PFSK-1 (cell line): ENCODE results near the gene CXorf65. TPM values are rescaled to one million over a fixed set of nuclear protein-coding genes. Genes with fewer than 3 reads are reported as not detected.

Experiments
- FOXP2 ChIP-seq: optimal IDR thresholded peaks from 2 replicates; pipeline ENCODE3; 2011; ENCODE audit warnings: borderline replicate concordance, control low read depth, inconsistent platforms; ENCODE audit not compliant: insufficient read depth; ENCODE audit errors: extremely low read length, extremely low read depth
- POLR2AphosphoS5 ChIP-seq: IDR thresholded peaks from 2 replicates; pipeline ENCODE4 v1.6.1; 2012; ENCODE audit warnings: low read depth, mild to moderate bottlenecking, control low read depth, low read length, moderate library complexity
- SIN3A ChIP-seq: IDR thresholded peaks from 2 replicates; pipeline ENCODE4 v1.6.1; 2012; ENCODE audit warnings: mild to moderate bottlenecking, low read length, moderate library complexity, borderline replicate concordance; ENCODE audit not compliant: insufficient read depth
- TAF1 ChIP-seq: IDR thresholded peaks from 2 replicates; pipeline ENCODE4 v1.6.1; 2012; ENCODE audit warnings: low read length, control low read depth, borderline replicate concordance; ENCODE audit not compliant: insufficient read depth
- polyA plus RNA-seq: library from polyadenylated mRNA; unstranded; fragments of >200 nt; gene quantifications from one replicate; pipeline ENCODE4 v1.2.1, GENCODE V29; 2012; ENCODE audit warnings: low read depth, missing spikeins; ENCODE audit not compliant: insufficient read length
- TF ChIP-seq, protein P1 (sequence below), 2 experiments: IDR thresholded peaks; 2 replicates each; pipeline versions ENCODE4 v1.6.1 to v1.8.0; 2011 to 2012; ENCODE audit warnings: low read depth in 2 of 2, low read length in 2 of 2, control low read depth in 1 of 2, inconsistent platforms in 1 of 2, mild to moderate bottlenecking in 1 of 2, moderate library complexity in 1 of 2; ENCODE audit not compliant: insufficient read depth in 1 of 2

CXorf65 gene
- not detected for polyA plus RNA-seq

GRCh38 chrX:71106427-71106826 lies at the start of gene CXorf65:
TSS of gene CXorf65 (minus strand) at chrX:71106740. CDS start at chrX:71106556, 184 bp downstream.
- TF ChIP-seq TAF1 (no peak), POLR2AphosphoS5 (no peak), FOXP2 (no peak), SIN3A (no peak)
- TF ChIP-seq, protein P1, sequence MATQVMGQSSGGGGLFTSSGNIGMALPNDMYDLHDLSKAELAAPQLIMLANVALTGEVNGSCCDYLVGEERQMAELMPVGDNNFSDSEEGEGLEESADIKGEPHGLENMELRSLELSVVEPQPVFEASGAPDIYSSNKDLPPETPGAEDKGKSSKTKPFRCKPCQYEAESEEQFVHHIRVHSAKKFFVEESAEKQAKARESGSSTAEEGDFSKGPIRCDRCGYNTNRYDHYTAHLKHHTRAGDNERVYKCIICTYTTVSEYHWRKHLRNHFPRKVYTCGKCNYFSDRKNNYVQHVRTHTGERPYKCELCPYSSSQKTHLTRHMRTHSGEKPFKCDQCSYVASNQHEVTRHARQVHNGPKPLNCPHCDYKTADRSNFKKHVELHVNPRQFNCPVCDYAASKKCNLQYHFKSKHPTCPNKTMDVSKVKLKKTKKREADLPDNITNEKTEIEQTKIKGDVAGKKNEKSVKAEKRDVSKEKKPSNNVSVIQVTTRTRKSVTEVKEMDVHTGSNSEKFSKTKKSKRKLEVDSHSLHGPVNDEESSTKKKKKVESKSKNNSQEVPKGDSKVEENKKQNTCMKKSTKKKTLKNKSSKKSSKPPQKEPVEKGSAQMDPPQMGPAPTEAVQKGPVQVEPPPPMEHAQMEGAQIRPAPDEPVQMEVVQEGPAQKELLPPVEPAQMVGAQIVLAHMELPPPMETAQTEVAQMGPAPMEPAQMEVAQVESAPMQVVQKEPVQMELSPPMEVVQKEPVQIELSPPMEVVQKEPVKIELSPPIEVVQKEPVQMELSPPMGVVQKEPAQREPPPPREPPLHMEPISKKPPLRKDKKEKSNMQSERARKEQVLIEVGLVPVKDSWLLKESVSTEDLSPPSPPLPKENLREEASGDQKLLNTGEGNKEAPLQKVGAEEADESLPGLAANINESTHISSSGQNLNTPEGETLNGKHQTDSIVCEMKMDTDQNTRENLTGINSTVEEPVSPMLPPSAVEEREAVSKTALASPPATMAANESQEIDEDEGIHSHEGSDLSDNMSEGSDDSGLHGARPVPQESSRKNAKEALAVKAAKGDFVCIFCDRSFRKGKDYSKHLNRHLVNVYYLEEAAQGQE (IDR thresholded peaks at IDR 0.05; ENCODE audit: insufficient read depth in 1 of 2, low read depth in 2 of 2, low read length in 2 of 2), result no peak

DNA sequence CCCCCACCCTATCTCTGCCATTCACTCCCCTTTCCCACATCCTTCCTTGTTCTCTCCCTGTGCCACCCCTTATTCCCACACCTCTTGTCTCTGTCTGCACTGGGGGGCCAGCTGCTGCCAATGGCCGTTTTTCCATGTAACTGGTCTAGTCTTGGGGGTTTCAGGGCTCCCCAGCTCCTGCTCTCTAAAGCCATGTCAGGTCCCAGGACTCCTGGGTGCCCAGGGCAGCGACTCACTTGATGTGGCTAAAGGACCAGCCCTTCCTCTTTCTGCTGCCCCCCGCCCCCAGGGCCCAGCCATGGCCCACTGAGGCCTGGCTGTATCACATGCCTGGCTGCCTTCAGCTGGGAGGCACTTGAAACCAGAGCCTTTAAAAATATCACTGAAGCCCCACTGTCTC lies 48.1 kb upstream of the CXorf65 start:
- no peak for TF ChIP-seq FOXP2
- TF ChIP-seq SIN3A, result no peak
- TF ChIP-seq POLR2AphosphoS5, result no peak

- TF ChIP-seq, protein P1 (IDR thresholded peaks at IDR 0.05; ENCODE audit: insufficient read depth in 1 of 2, low read depth in 2 of 2, low read length in 2 of 2), result no peak
- no peak for TF ChIP-seq SIN3A
- no peak for TF ChIP-seq TAF1
- TF ChIP-seq POLR2AphosphoS5, result no peak
Observed at GRCh38 chrX:71154196-71154595, 47.7 kb upstream of the CXorf65 start.

DNA sequence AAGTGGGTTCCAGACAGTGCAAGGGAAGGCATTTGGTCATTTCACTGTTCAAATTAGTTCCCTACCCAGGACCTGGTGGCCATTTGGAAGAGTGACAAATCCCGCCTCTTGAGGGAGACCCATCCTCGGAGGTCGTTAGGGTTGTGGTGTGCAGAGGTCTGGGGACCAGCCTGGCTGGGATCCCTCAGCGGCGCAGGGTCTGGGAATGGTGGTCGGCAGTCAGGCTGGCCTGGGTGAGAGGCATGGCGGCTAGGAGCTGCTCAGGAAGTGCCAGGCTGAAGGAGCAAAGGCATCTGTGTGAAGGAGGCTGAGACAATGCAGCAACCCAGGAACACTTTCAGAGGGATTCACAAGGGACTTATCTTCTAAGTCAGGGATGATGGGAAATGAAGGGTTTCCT lies 44.8 kb upstream of the CXorf65 start:
- TF ChIP-seq, protein P1 (IDR thresholded peaks at IDR 0.05; ENCODE audit: insufficient read depth in 1 of 2, low read depth in 2 of 2, low read length in 2 of 2), result no peak
- TF ChIP-seq SIN3A (no peak), POLR2AphosphoS5 (no peak), FOXP2 (no peak), TAF1 (no peak)

DNA sequence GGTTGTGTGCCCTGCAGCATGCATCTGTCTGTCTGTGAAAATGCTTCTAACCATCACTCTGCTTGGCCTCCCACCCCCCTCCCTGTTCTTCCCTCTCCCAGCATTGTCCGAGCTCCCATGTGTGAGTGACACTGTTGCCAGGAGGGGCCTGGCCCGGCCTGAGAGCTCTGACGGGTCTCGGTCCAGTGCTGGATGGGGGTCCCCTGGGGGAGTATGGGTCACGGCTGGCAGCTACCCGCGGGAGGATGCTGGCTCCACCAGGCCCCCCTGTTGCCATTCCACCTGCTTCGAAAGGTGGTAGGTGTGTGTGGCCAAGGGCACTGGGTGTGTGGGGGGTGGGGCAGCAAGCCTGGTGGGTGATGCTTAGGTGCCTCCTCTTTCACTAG lies 41.7 kb upstream of the CXorf65 start:
- no peak for TF ChIP-seq SIN3A

DNA sequence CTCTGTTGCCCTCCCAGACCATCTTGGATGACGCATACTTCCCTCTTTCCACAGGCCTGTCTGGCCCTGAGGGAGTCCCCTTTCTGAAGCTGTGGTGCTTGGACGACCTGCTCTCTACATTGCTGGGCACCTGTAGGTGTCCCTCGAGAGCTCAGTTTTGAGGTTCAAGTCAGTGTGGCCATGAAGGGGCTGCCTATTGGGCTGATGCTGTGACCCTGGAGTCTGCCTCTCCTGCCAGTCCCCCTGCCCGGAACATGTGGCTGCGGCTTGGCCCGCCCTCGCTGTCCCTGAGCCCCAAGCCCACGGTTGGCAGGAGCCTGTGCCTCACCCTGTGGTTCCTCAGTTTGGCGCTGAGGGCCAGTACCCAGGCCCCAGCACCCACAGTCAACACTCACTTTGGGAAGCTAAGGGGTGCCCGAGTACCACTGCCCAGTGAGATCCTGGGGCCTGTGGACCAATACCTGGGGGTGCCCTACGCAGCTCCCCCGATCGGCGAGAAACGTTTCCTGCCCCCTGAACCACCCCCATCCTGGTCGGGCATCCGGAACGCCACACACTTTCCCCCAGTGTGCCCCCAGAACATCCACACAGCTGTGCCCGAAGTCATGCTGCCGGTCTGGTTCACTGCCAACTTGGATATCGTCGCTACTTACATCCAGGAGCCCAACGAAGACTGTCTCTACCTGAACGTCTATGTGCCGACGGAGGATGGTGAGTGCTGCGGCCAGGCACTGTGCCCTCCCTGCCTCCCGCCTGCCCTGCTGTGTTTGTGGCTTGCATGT lies 41.1 kb upstream of the CXorf65 start:
- TF ChIP-seq, protein P1 (IDR thresholded peaks at IDR 0.05; ENCODE audit: insufficient read depth in 1 of 2, low read depth in 2 of 2, low read length in 2 of 2), result no peak
- TF ChIP-seq POLR2AphosphoS5 (no peak), FOXP2 (no peak), SIN3A (no peak), TAF1 (no peak)
